ENCODE data around the gene KRT83.

Gene KRT83

DNA sequence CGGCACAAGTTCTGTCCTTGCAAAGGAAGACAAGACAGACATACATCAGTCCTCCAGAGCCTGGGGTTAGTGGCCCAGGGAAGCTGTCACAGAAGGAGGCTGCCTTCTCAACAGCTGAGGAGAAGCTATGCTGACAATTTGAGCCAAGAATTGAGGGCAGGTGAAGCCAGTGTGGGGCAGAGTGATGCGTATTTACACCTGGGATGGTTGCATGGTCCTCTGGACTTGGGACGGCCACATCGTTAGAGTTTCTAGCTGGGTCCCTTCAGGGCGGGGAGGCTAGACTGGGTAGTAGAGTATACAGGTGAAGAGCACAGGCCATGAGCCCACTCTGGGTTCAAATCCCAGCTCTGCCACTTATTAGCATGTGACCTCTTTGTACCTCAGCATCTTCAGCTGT, 29.6 kb upstream of the KRT83 start:
- Histone ChIP-seq H3K27ac (ENCODE audit: low read length) (no peak overlapping the region), H3K27me3 (replicated peaks; ENCODE audit: insufficient read depth, low read length) (peaks cover 83% of the 10 kb centered on the region), H3K9me3 (replicated peaks; ENCODE audit: insufficient read depth, low read length) (no peaks in the 10 kb centered on the region), H3K4me2 (ENCODE audit: low read depth, low read length) (no peak overlapping the region), H3K9me2 (replicated peaks; ENCODE audit: insufficient read depth, low read length) (no peaks in the 10 kb centered on the region), H3K4me1 (ENCODE audit: low read length) (no peaks in the 10 kb centered on the region), H3F3A (ENCODE audit: insufficient read depth, low read length) (no peaks in the 10 kb centered on the region), H2AFZ (ENCODE audit: low read length) (no peak overlapping the region), H4K20me1 (ENCODE audit: insufficient read depth, low read length) (no peaks in the 10 kb centered on the region), H3K79me2 (ENCODE audit: low read length) (no peaks in the 10 kb centered on the region), H3K9ac (ENCODE audit: low read length) (no peak overlapping the region), H3K36me3 (replicated peaks; ENCODE audit: insufficient read depth, low read length) (no peaks in the 10 kb centered on the region), H3K4me3 (ENCODE audit: low read length) (no peak overlapping the region)
- TF ChIP-seq EZH2phosphoT487 (IDR thresholded peaks at IDR 0.05; ENCODE audit: low read length) = no peak
- TF ChIP-seq, protein P1, sequence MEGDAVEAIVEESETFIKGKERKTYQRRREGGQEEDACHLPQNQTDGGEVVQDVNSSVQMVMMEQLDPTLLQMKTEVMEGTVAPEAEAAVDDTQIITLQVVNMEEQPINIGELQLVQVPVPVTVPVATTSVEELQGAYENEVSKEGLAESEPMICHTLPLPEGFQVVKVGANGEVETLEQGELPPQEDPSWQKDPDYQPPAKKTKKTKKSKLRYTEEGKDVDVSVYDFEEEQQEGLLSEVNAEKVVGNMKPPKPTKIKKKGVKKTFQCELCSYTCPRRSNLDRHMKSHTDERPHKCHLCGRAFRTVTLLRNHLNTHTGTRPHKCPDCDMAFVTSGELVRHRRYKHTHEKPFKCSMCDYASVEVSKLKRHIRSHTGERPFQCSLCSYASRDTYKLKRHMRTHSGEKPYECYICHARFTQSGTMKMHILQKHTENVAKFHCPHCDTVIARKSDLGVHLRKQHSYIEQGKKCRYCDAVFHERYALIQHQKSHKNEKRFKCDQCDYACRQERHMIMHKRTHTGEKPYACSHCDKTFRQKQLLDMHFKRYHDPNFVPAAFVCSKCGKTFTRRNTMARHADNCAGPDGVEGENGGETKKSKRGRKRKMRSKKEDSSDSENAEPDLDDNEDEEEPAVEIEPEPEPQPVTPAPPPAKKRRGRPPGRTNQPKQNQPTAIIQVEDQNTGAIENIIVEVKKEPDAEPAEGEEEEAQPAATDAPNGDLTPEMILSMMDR (IDR thresholded peaks at IDR 0.05; ENCODE audit: low read length) = no peak
- no peak for TF ChIP-seq EZH2 (optimal IDR thresholded peaks at IDR 0.05; ENCODE audit: low read depth, low read length)
- DNase-seq = no peak

DNA sequence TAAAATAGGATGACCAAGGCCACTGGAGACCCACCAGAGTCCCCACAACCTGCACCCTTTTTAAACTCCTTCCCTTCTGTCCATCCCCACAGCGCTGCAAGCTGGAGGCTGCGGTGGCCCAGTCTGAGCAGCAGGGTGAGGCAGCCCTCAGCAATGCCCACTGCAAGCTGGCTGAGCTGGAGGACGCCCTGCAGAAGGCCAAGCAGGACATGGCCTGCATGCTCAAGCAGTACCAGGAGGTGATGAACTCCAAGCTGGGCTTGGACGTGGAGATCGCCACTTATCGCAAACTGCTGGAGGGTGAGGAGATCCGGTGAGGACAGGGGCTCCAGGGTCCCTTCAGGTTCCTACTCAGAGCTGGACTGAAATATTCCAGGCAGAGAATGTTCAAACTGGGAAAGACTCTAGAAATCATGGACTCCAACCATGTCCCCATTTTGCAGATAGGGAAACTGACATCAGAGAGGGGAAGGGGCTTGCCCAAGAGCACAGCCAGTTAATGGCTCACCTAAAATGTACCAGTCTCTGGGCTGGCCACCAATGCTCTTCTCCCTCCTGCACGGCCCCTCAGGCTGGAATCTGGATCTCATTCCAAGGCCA, 28.9 kb upstream of the KRT83 start:
- H3K4me3 ChIP-seq (ENCODE audit: low read length) = no peak overlapping the region
- H3K27ac ChIP-seq (ENCODE audit: low read length) = no peak overlapping the region
- TF ChIP-seq EZH2 (optimal IDR thresholded peaks at IDR 0.05; ENCODE audit: low read depth, low read length) (no peak), EZH2phosphoT487 (IDR thresholded peaks at IDR 0.05; ENCODE audit: low read length) (no peak)
- TF ChIP-seq, protein P1 (IDR thresholded peaks at IDR 0.05; ENCODE audit: low read length) = no peak
- no peaks in the 10 kb centered on the region for H3K9me2 ChIP-seq (replicated peaks; ENCODE audit: insufficient read depth, low read length)
- no peak for DNase-seq
- H3K27me3 ChIP-seq (replicated peaks; ENCODE audit: insufficient read depth, low read length) = peaks cover 79% of the 10 kb centered on the region
- no peaks in the 10 kb centered on the region for H3K4me1 ChIP-seq (ENCODE audit: low read length)
- H3K36me3 ChIP-seq (replicated peaks; ENCODE audit: insufficient read depth, low read length) = no peaks in the 10 kb centered on the region
- H3K4me2 ChIP-seq (ENCODE audit: low read depth, low read length) = no peak overlapping the region
- no peaks in the 10 kb centered on the region for H3K79me2 ChIP-seq (ENCODE audit: low read length)
- H4K20me1 ChIP-seq (ENCODE audit: insufficient read depth, low read length) = no peaks in the 10 kb centered on the region
- no peak overlapping the region for H3K9ac ChIP-seq (ENCODE audit: low read length)
- no peaks in the 10 kb centered on the region for H3K9me3 ChIP-seq (replicated peaks; ENCODE audit: insufficient read depth, low read length)
- no peak overlapping the region for H2AFZ ChIP-seq (ENCODE audit: low read length)
- H3F3A ChIP-seq (ENCODE audit: insufficient read depth, low read length) = no peaks in the 10 kb centered on the region

DNA sequence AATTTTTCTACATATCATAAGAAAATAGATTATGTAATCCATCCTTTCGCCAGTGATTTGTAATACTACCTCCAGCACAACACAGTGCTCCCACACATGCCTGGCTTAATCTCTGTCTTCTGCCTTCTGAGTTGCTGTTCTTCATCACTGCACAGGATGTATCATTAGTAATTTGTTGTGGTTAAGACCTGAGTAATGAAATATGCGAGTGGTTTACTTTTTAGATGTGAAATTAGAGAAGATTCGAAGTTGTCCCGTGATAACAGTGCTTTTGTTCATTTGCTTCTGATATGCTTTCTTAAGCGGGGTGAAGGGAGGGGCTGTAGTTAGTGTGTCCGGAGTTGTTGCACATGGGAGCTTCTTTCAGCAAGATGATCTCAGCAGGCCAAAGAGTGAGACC, 28.0 kb upstream of the KRT83 start:
- H3F3A ChIP-seq (ENCODE audit: insufficient read depth, low read length) = no peaks in the 10 kb centered on the region
- H3K27me3 ChIP-seq (replicated peaks; ENCODE audit: insufficient read depth, low read length) = peaks cover 75% of the 10 kb centered on the region
- no peaks in the 10 kb centered on the region for H3K36me3 ChIP-seq (replicated peaks; ENCODE audit: insufficient read depth, low read length)
- no peak overlapping the region for H3K4me3 ChIP-seq (ENCODE audit: low read length)
- H3K9me2 ChIP-seq (replicated peaks; ENCODE audit: insufficient read depth, low read length) = no peaks in the 10 kb centered on the region
- DNase-seq = no peak
- no peak for TF ChIP-seq EZH2 (optimal IDR thresholded peaks at IDR 0.05; ENCODE audit: low read depth, low read length)
- no peak for TF ChIP-seq EZH2phosphoT487 (IDR thresholded peaks at IDR 0.05; ENCODE audit: low read length)
- TF ChIP-seq, protein P1 (IDR thresholded peaks at IDR 0.05; ENCODE audit: low read length) = no peak
- H3K79me2 ChIP-seq (ENCODE audit: low read length) = no peaks in the 10 kb centered on the region
- no peak overlapping the region for H3K9ac ChIP-seq (ENCODE audit: low read length)
- H3K4me2 ChIP-seq (ENCODE audit: low read depth, low read length) = no peak overlapping the region
- no peaks in the 10 kb centered on the region for H4K20me1 ChIP-seq (ENCODE audit: insufficient read depth, low read length)
- H2AFZ ChIP-seq (ENCODE audit: low read length) = no peak overlapping the region
- no peaks in the 10 kb centered on the region for H3K9me3 ChIP-seq (replicated peaks; ENCODE audit: insufficient read depth, low read length)
- H3K4me1 ChIP-seq (ENCODE audit: low read length) = no peaks in the 10 kb centered on the region
- no peak overlapping the region for H3K27ac ChIP-seq (ENCODE audit: low read length)
